Upper lobe of left lung (tissue), 6 donors: Measurements from ENCODE around the gene MBD3. TPM values are rescaled to one million over a fixed set of nuclear protein-coding genes. Genes with fewer than 3 reads are reported as not detected.

Experiments
- ATAC-seq, 2 donors: fragments of 200-7000 bp; cut with Tn5 transposase; one replicate each; pipeline ENCODE4 v1.9.1; 2022; ENCODE audit warnings: mild to moderate bottlenecking in 2 of 2, moderate library complexity in 2 of 2; ENCODE audit not compliant: low FRiP score in 2 of 2
- DNase-seq, 2 donors: peaks; one replicate each; pipeline ENCODE4 v3.0.0-alpha.2; 2019 to 2020
- H3K27ac ChIP-seq, 4 donors: fragments of 200-600 bp; sonication (generic); one replicate each; pipeline ENCODE4 v1.5.1; 2016 to 2019
- H3K27me3 ChIP-seq, 4 donors: fragments of 200-600 bp; sonication (generic); one replicate each; pipeline ENCODE4 v1.5.1; 2017 to 2019
- H3K36me3 ChIP-seq, 4 donors: fragments of 200-600 bp; sonication (generic); one replicate each; pipeline ENCODE4 v1.5.1; 2016 to 2019
- H3K4me1 ChIP-seq, 4 donors: fragments of 200-600 bp; sonication (generic); one replicate each; pipeline ENCODE4 v1.5.1; 2018 to 2019
- H3K4me3 ChIP-seq, 4 donors: fragments of 200-600 bp; sonication (generic); one replicate each; pipeline ENCODE4 v1.5.1; 2017 to 2019; ENCODE audit warnings: mild to moderate bottlenecking in 2 of 4, moderate library complexity in 1 of 4
- H3K9me3 ChIP-seq, 4 donors: fragments of 200-600 bp; sonication (generic); one replicate each; pipeline ENCODE4 v1.5.1; 2018 to 2019
- CTCF ChIP-seq, 6 experiments: fragments of 450-650 bp in 4 of 6; fragments of 200-600 bp in 2 of 6; sonication (generic) in 2 of 6; IDR thresholded peaks; one replicate each; pipeline ENCODE4 v1.5.1; 2016 to 2019; ENCODE audit warnings: antibody characterized with exemption in 6 of 6
- EP300 ChIP-seq, 4 donors: sonication (generic); formaldehyde crosslinking; IDR thresholded peaks; one replicate each; pipeline ENCODE4 v1.5.1; 2017; ENCODE audit warnings: antibody characterized with exemption in 4 of 4, control low read depth in 2 of 4
- POLR2A ChIP-seq, 4 donors: fragments of 450-650 bp; IDR thresholded peaks; one replicate each; pipeline ENCODE4 v1.5.1; 2016 to 2017; ENCODE audit warnings: antibody characterized with exemption in 4 of 4, mild to moderate bottlenecking in 2 of 4
- POLR2AphosphoS5 ChIP-seq, 2 donors: sonication (generic); formaldehyde crosslinking; IDR thresholded peaks; one replicate each; pipeline ENCODE4 v1.5.1; 2017; ENCODE audit warnings: antibody characterized with exemption in 2 of 2
- WGBS, 2 donors: methylation state at CpG; one replicate each; pipeline ENCODE4 v1.1.5; 2017 to 2018; 5-methylcytosine and 5-hydroxymethylcytosine counted together
- total RNA-seq, 6 donors: library from RNA; depleted of rRNA in 4 of 6; stranded (reverse); fragments of >200 nt in 4 of 6; gene quantifications; one replicate each; pipeline versions ENCODE4 v1.1.0 to v1.2.1, GENCODE V29; 2016 to 2021
- donor health status: DM: no; HTN: no; CAD: no; lungs with moderate emphysema.
- donor health status: DM: no; HTN: yes; CAD: no; lungs with severe emphysema.

MBD3 gene
- total RNA-seq, 6 donors from 2014 or later: 65.1 to 158 (median 107) TPM

GRCh38 chr19:1612114-1613086, 19.7 kb upstream of the MBD3 start:
- H3K4me1 ChIP-seq: peaks cover 0 to 10% (median 2%) of the 10 kb centered on the region in 4 donors
- WGBS, 2 donors: 95% methylated on average over 24 to 39 of the region's 39 CpGs
- peaks cover 8 to 58% (median 52%) of the 10 kb centered on the region in 4 donors for H3K36me3 ChIP-seq
- no peak for TF ChIP-seq EP300 (IDR thresholded peaks at IDR 0.05)
- TF ChIP-seq CTCF (IDR thresholded peaks at IDR 0.05): no peak
- TF ChIP-seq POLR2A (IDR thresholded peaks at IDR 0.05): no peak
- TF ChIP-seq POLR2AphosphoS5 (IDR thresholded peaks at IDR 0.05): no peak
- H3K4me3 ChIP-seq: no peak overlapping the region
- H3K9me3 ChIP-seq: no peaks in the 10 kb centered on the region
- ATAC-seq (no peak), DNase-seq (peak in 1 of 2 donors; percentile 77)
- H3K27ac ChIP-seq: no peak overlapping the region
- H3K27me3 ChIP-seq: no peaks in the 10 kb centered on the region

- 95 to 98% methylated on average over 14 to 15 of the region's 15 CpGs for WGBS, 2 donors
- no peaks in the 10 kb centered on the region for H3K9me3 ChIP-seq
- H3K27ac ChIP-seq: no peak overlapping the region
- DNase-seq: no peak
- H3K4me1 ChIP-seq: peaks cover 4 to 15% (median 7%) of the 10 kb centered on the region in 4 donors
- no peak overlapping the region for H3K4me3 ChIP-seq
- no peak for ATAC-seq
- peaks cover 8 to 58% (median 52%) of the 10 kb centered on the region in 4 donors for H3K36me3 ChIP-seq
- H3K27me3 ChIP-seq: no peaks in the 10 kb centered on the region
- TF ChIP-seq CTCF (IDR thresholded peaks at IDR 0.05) (no peak), POLR2AphosphoS5 (IDR thresholded peaks at IDR 0.05) (no peak)
These were observed 18.7 kb upstream of the MBD3 start for GRCh38 chr19:1611353-1611752.

GRCh38 chr19:1610579-1610978, 17.9 kb upstream of the MBD3 start:
- DNase-seq (no peak), ATAC-seq (no peak)
- WGBS, 2 donors: 61 to 78% methylated on average over 10 to 11 of the region's 11 CpGs
- no peak overlapping the region for H3K4me3 ChIP-seq
- TF ChIP-seq POLR2AphosphoS5 (IDR thresholded peaks at IDR 0.05) (no peak), EP300 (IDR thresholded peaks at IDR 0.05) (no peak), CTCF (IDR thresholded peaks at IDR 0.05) (no peak), POLR2A (IDR thresholded peaks at IDR 0.05) (no peak)
- no peaks in the 10 kb centered on the region for H3K9me3 ChIP-seq
- H3K27me3 ChIP-seq: no peaks in the 10 kb centered on the region
- no peak overlapping the region for H3K27ac ChIP-seq
- peaks cover 8 to 21% (median 11%) of the 10 kb centered on the region in 4 donors for H3K4me1 ChIP-seq
- peaks cover 8 to 53% (median 48%) of the 10 kb centered on the region in 4 donors for H3K36me3 ChIP-seq

- H3K27me3 ChIP-seq: no peaks in the 10 kb centered on the region
- H3K36me3 ChIP-seq: peaks cover 8 to 46% (median 41%) of the 10 kb centered on the region in 4 donors
- ATAC-seq: no peak
- 83 to 95% methylated on average over 10 to 15 of the region's 16 CpGs for WGBS, 2 donors
- H3K4me3 ChIP-seq: no peak overlapping the region
- DNase-seq: no peak
- TF ChIP-seq POLR2AphosphoS5 (IDR thresholded peaks at IDR 0.05) (no peak), CTCF (IDR thresholded peaks at IDR 0.05) (no peak), EP300 (IDR thresholded peaks at IDR 0.05) (no peak), POLR2A (IDR thresholded peaks at IDR 0.05) (no peak)
- no peaks in the 10 kb centered on the region for H3K9me3 ChIP-seq
- peaks cover 8 to 22% (median 11%) of the 10 kb centered on the region in 4 donors for H3K4me1 ChIP-seq
- peak overlapping the region in 1 of 4 donors; percentile 13 for H3K27ac ChIP-seq
These were observed 17.2 kb upstream of the MBD3 start for GRCh38 chr19:1609680-1610474.
